GM12878 (cell line): ENCODE measurements around the gene MAP2K2. TPM values are rescaled to one million over a fixed set of nuclear protein-coding genes. Genes with fewer than 3 reads are reported as not detected.

Source experiments
- ATAC-seq: fragments of 200-7000 bp; cut with Tn5 transposase; 3 replicates; pipeline ENCODE4 v1.9.1; 2020; ENCODE audit warnings: mild to moderate bottlenecking, moderate library complexity
- BruUV-seq: library from RNA; stranded (reverse); fragments of 400-500 nt; replicated peaks from 2 replicates; lab custom pipeline; 2021; lab: Mats Ljungman, UMichigan
- CTCF ChIA-PET: fragments of 300-600 bp; sonication (Branson Sonifier 250); formaldehyde crosslinking; extraction: SDS; loops from one replicate; lab custom pipeline; 2021; ENCODE audit warnings: inconsistent platforms; lab: Yijun Ruan, JAX
- POLR2A ChIA-PET: fragments of 350-600 bp; formaldehyde crosslinking; extraction: SDS; loops from one replicate; lab custom pipeline; 2021; ENCODE audit warnings: inconsistent platforms; lab: Charles Lee
- RAD21 ChIA-PET: fragments of 300-600 bp; sonication (Branson Sonifier 250); formaldehyde crosslinking; loops from one replicate; lab custom pipeline; 2023; ENCODE audit warnings: antibody characterized with exemption; ENCODE audit not compliant: unreplicated experiment; lab: Charles Lee
- SMC1A ChIA-PET: fragments of 300-600 bp; sonication (Branson Sonifier 250); formaldehyde crosslinking; loops from one replicate; lab custom pipeline; 2023; ENCODE audit not compliant: unreplicated experiment, uncharacterized antibody; lab: Charles Lee
- DNase-seq: peaks from one replicate; pipeline ENCODE4 v3.0.0-alpha.2; 2011; ENCODE audit warnings: low read depth, low spot score
- FAIRE-seq: peaks from 3 replicates; lab custom pipeline; 2011; peaks lifted over from hg19 to GRCh38; lab: Jason Lieb, UNC
- H2AFZ ChIP-seq: 2 replicates; pipeline ENCODE4 v1.6.0; 2011; ENCODE audit warnings: low read depth, low read length, control low read depth; ENCODE audit not compliant: control insufficient read depth
- H3K27ac ChIP-seq: 2 replicates; pipeline ENCODE4 v1.5.1; 2011; ENCODE audit warnings: control low read depth; ENCODE audit not compliant: control insufficient read depth, insufficient read depth
- H3K27me3 ChIP-seq, 2 experiments: replicated peaks in 1 of 2; 2 replicates each; pipeline versions ENCODE4 v1.6.0 to v1.6.1; 2011; ENCODE audit warnings: low read length in 1 of 2; ENCODE audit not compliant: control insufficient read depth in 2 of 2, insufficient read depth in 2 of 2
- H3K36me3 ChIP-seq, 2 experiments: 2 replicates each; pipeline ENCODE4 v1.5.1; 2011; ENCODE audit warnings: low read length in 1 of 2; ENCODE audit not compliant: control insufficient read depth in 2 of 2, insufficient read depth in 2 of 2
- H3K4me1 ChIP-seq: 2 replicates; pipeline ENCODE4 v1.6.1; 2011; ENCODE audit warnings: mild to moderate bottlenecking, low read length, moderate library complexity, mixed read lengths; ENCODE audit not compliant: control insufficient read depth, insufficient read depth
- H3K4me2 ChIP-seq: 2 replicates; pipeline ENCODE4 v1.6.0; 2011; ENCODE audit warnings: control low read depth; ENCODE audit not compliant: control insufficient read depth, insufficient read depth
- H3K4me3 ChIP-seq: fragments of 200-600 bp; sonication (generic); 2 replicates; pipeline ENCODE4 v1.5.1; 2016
- H3K79me2 ChIP-seq: 2 replicates; pipeline ENCODE4 v1.6.0; 2011; ENCODE audit warnings: low read length; ENCODE audit not compliant: control insufficient read depth, insufficient read depth
- H3K9ac ChIP-seq: 2 replicates; pipeline ENCODE4 v1.8.0; 2011; ENCODE audit warnings: low read length, control low read depth, mixed read lengths; ENCODE audit not compliant: control insufficient read depth, insufficient read depth
- H3K9me3 ChIP-seq: replicated peaks from 3 replicates; pipeline ENCODE4 v1.5.1; 2011; ENCODE audit warnings: mild to moderate bottlenecking, low read length; ENCODE audit not compliant: control insufficient read depth, insufficient read depth
- H4K20me1 ChIP-seq: 2 replicates; pipeline ENCODE4 v1.6.0; 2011; ENCODE audit not compliant: control insufficient read depth, insufficient read depth
- ATF3 ChIP-seq: IDR thresholded peaks from 2 replicates; pipeline ENCODE4 v1.6.1; 2011; ENCODE audit warnings: low read depth, mild to moderate bottlenecking, low read length, moderate library complexity, borderline replicate concordance; ENCODE audit errors: extremely low read depth
- BHLHE40 ChIP-seq, 2 experiments: fragments of 450-650 bp in 1 of 2; IDR thresholded peaks; 2 replicates each; pipeline ENCODE4 v1.6.1; 2011 to 2017; ENCODE audit warnings: low read depth in 2 of 2, borderline replicate concordance in 1 of 2, improper control_type of control experiment in 1 of 2, low read length in 1 of 2, mild to moderate bottlenecking in 1 of 2
- CREB1 ChIP-seq: IDR thresholded peaks from 2 replicates; pipeline ENCODE4 v1.6.1; 2012; ENCODE audit warnings: low read depth, mild to moderate bottlenecking, inconsistent platforms
- EGR1 ChIP-seq, 2 experiments: IDR thresholded peaks; 1 replicate in 1 of 2; 2 replicates in 1 of 2; pipeline ENCODE4 v1.6.1; 2011 to 2012; ENCODE audit warnings: low read depth in 2 of 2, low read length in 2 of 2, borderline replicate concordance in 1 of 2, mild to moderate bottlenecking in 1 of 2, moderate library complexity in 1 of 2
- ELK1 ChIP-seq: IDR thresholded peaks from 2 replicates; pipeline ENCODE4 v1.6.1; 2012; ENCODE audit warnings: low read depth, low read length, improper control_type of control experiment
- ESRRA ChIP-seq: IDR thresholded peaks from 2 replicates; pipeline ENCODE4 v1.6.1; 2012; ENCODE audit warnings: mild to moderate bottlenecking, low read length, improper control_type of control experiment
- IRF5 ChIP-seq: fragments of 450-650 bp; IDR thresholded peaks from 2 replicates; pipeline ENCODE4 v1.6.1; 2017; ENCODE audit warnings: borderline replicate concordance
- KDM1A ChIP-seq: fragments of 200-600 bp; sonication (generic); IDR thresholded peaks from 2 replicates; pipeline ENCODE4 v1.6.1; 2016; ENCODE audit warnings: borderline replicate concordance
- RFX5 ChIP-seq: IDR thresholded peaks from 2 replicates; pipeline ENCODE4 v1.6.1; 2011; ENCODE audit warnings: low read depth, low read length, improper control_type of control experiment
- SMAD5 ChIP-seq: IDR thresholded peaks from 2 replicates; pipeline ENCODE4 v1.6.1; 2016; ENCODE audit warnings: antibody characterized with exemption, low read depth
- TCF3 ChIP-seq: IDR thresholded peaks from 2 replicates; pipeline ENCODE4 v1.6.1; 2012; ENCODE audit warnings: low read depth, mild to moderate bottlenecking, low read length, borderline replicate concordance; ENCODE audit not compliant: insufficient read depth
- YBX1 ChIP-seq: fragments of 450-650 bp; IDR thresholded peaks from 2 replicates; pipeline ENCODE4 v1.6.1; 2016; ENCODE audit warnings: antibody characterized with exemption
- WGBS: methylation state at CpG from one replicate; pipeline ENCODE4 v1.1.6; 2016; ENCODE audit warnings: low lambda C conversion rate; ENCODE audit not compliant: insufficient replicate concordance, insufficient coverage; ENCODE audit errors: missing lambda C conversion rate; 5-methylcytosine and 5-hydroxymethylcytosine counted together
- in situ Hi-C: fragments of 300-500 bp; cut with MboI; formaldehyde crosslinking; loops from 9 replicates; pipeline ENCODE4 v1.14.3; 2018; ENCODE audit warnings: mixed read lengths
- intact Hi-C: fragments of 100-400 bp; cut with micrococcal nuclease; formaldehyde crosslinking; loops from one replicate; pipeline ENCODE4 v1.14.2; 2022; ENCODE audit not compliant: unreplicated experiment
- polyA plus RNA-seq, 11 experiments: library from polyadenylated mRNA; depleted of rRNA in 4 of 11; unstranded in 6 of 11; stranded (reverse) in 5 of 11; fragments of >200 nt; fragmentation: Nextera tagmentation in 4 of 11; fragmentation: Illumina TruSeq in 1 of 11; extraction: Ambion mirVana in 4 of 11; extraction: Trizol in 1 of 11; gene quantifications; 1 replicate in 1 of 11; 2 replicates in 10 of 11; pipeline versions ENCODE4 v1.2.1 to v1.2.3, GENCODE V29; 2011 to 2016; ENCODE audit warnings: inconsistent platforms in 2 of 11, missing spikeins in 2 of 11, low read depth in 1 of 11
- total RNA-seq, 4 experiments: library from RNA; depleted of rRNA in 3 of 4; stranded (reverse); fragments of >200 nt in 3 of 4; fragmentation: Illumina TruSeq in 1 of 4; extraction: Trizol in 1 of 4; gene quantifications; 2 replicates each; pipeline versions ENCODE4 v1.2.1 to v1.2.3, GENCODE V29; 2013 to 2021

Gene MAP2K2
- total and polyA plus RNA-seq, 10 of the 15 experiments (the other 5 are each of a cell fraction or from before 2014, with no cell fraction given): 1.00 to 210 (median 53.5) TPM

GRCh38 chr19:4101496-4101770, 22.5 kb downstream of the MAP2K2 start:
- SMC1A ChIA-PET: no interaction called here

More at GRCh38 chr19:4101496-4101770, 22.5 kb downstream of the MAP2K2 start:
- no peak for ATAC-seq
- intact Hi-C loops (no loop called here), in situ Hi-C loops (no loop called here)
- Histone ChIP-seq H3K4me1 (no peaks in the 10 kb centered on the region), H3K36me3 (peaks cover 10 to 26% of the 10 kb centered on the region in 2 experiments; a peak in 3 of 4 replicates), H4K20me1 (no peaks in the 10 kb centered on the region), H3K27me3 (no peaks in the 10 kb centered on the region), H3K9ac (no peak overlapping the region), H3K27ac (no peak overlapping the region), H3K4me2 (no peak overlapping the region), H3K9me3 (no peaks in the 10 kb centered on the region), H3K79me2 (no peaks in the 10 kb centered on the region), H2AFZ (no peak overlapping the region), H3K4me3 (no peak overlapping the region)
- WGBS: 94% methylated on average over 10 of the region's 10 CpGs
- DNase-seq: no peak
- ChIA-PET RAD21 (no interaction called here), POLR2A (no interaction called here), CTCF (interaction anchor here (0.6 kb wide), 1 partner anchor 114 kb away, joined by 3 read pairs; no protein-coding TSS in a partner anchor)
- BruUV-seq: no TSS peak
- FAIRE-seq: no peak
- TF ChIP-seq BHLHE40 (IDR thresholded peaks at IDR 0.05; ENCODE audit: borderline replicate concordance in 1 of 2, low read depth in 2 of 2, low read length in 1 of 2) (no peak), ESRRA (no peak), ATF3 (no peak), EGR1 (IDR thresholded peaks at IDR 0.05; ENCODE audit: borderline replicate concordance in 1 of 2, low read depth in 2 of 2, low read length in 2 of 2) (no peak), CREB1 (no peak), KDM1A (no peak), YBX1 (no peak), RFX5 (no peak), ELK1 (no peak), IRF5 (no peak), SMAD5 (no peak), TCF3 (no peak)
